Cardiac muscle cell (in vitro differentiated cells and primary cell): ENCODE results near the gene SCARF2. TPM values are rescaled to one million over a fixed set of nuclear protein-coding genes. Genes with fewer than 3 reads are reported as not detected.

Experiments used
- DNase-seq, 2 donors: peaks; one replicate each; pipeline versions ENCODE4 v3.0.0 to v3.0.0-alpha.2; 2010 to 2017; ENCODE audit warnings: low read depth in 1 of 2, low spot score in 1 of 2
- H3K27ac ChIP-seq: fragments of 200-600 bp; sonication (generic); 2 replicates; pipeline ENCODE4 v1.5.1; 2016
- H3K27me3 ChIP-seq: fragments of 200-600 bp; sonication (generic); 2 replicates; pipeline ENCODE4 v1.6.0; 2016; ENCODE audit warnings: control low read depth
- H3K36me3 ChIP-seq: fragments of 200-600 bp; sonication (generic); 2 replicates; pipeline ENCODE4 v1.5.1; 2016; ENCODE audit warnings: control low read depth
- H3K4me1 ChIP-seq: fragments of 200-600 bp; sonication (generic); 2 replicates; pipeline ENCODE4 v1.8.1; 2017; ENCODE audit warnings: low read depth, mild to moderate bottlenecking, mixed run types
- H3K4me3 ChIP-seq: fragments of 200-600 bp; sonication (generic); 2 replicates; pipeline ENCODE4 v1.5.1; 2016; ENCODE audit warnings: mild to moderate bottlenecking
- H3K9me3 ChIP-seq: fragments of 200-600 bp; sonication (generic); 2 replicates; pipeline ENCODE4 v1.5.1; 2017; ENCODE audit warnings: low read depth, mild to moderate bottlenecking, control low read depth
- CTCF ChIP-seq: IDR thresholded peaks from 2 replicates; pipeline ENCODE4 v1.5.1; 2012; ENCODE audit warnings: low read depth, mild to moderate bottlenecking, low read length
- polyA plus RNA-seq: library from polyadenylated mRNA; unstranded; fragments of >200 nt; fragmentation: Nextera tagmentation; extraction: Ambion mirVana; gene quantifications from 2 replicates; pipeline ENCODE4 v1.2.1, GENCODE V29; 2016
- total RNA-seq: library from RNA; depleted of rRNA; stranded (reverse); fragments of >200 nt; gene quantifications from 2 replicates; pipeline ENCODE4 v1.2.3, GENCODE V29; 2016

Gene SCARF2
- total and polyA plus RNA-seq, 2 experiments from 2014 or later: 38.0 to 66.1 TPM

GRCh38 chr22:20398420-20398819 is 39.2 kb downstream of the SCARF2 start:
- no peaks in the 10 kb centered on the region for H3K27me3 ChIP-seq
- no peak overlapping the region for H3K4me3 ChIP-seq
- H3K4me1 ChIP-seq: peaks cover 11% of the 10 kb centered on the region
- DNase-seq: no peak
- no peak for TF ChIP-seq CTCF
- H3K9me3 ChIP-seq: no peaks in the 10 kb centered on the region
- no peaks in the 10 kb centered on the region for H3K36me3 ChIP-seq
- H3K27ac ChIP-seq: no peak overlapping the region

GRCh38 chr22:20397498-20397897 is 40.1 kb downstream of the SCARF2 start:
- Histone ChIP-seq H3K9me3 (no peaks in the 10 kb centered on the region), H3K27me3 (no peaks in the 10 kb centered on the region), H3K4me3 (no peak overlapping the region), H3K27ac (no peak overlapping the region), H3K36me3 (no peaks in the 10 kb centered on the region), H3K4me1 (peaks cover 11% of the 10 kb centered on the region)
- DNase-seq: no peak
- no peak for TF ChIP-seq CTCF

- no peak overlapping the region for H3K27ac ChIP-seq
- no peaks in the 10 kb centered on the region for H3K9me3 ChIP-seq
- H3K27me3 ChIP-seq: no peaks in the 10 kb centered on the region
- no peak overlapping the region for H3K4me3 ChIP-seq
- no peak for TF ChIP-seq CTCF
- peak in 1 of 2 donors; percentile 22 for DNase-seq
- peaks cover 11% of the 10 kb centered on the region for H3K4me1 ChIP-seq
- no peaks in the 10 kb centered on the region for H3K36me3 ChIP-seq
These were observed 41.0 kb downstream of the SCARF2 start for GRCh38 chr22:20396639-20397038.

GRCh38 chr22:20395907-20396287 is 41.7 kb downstream of the SCARF2 start:
- H3K4me3 ChIP-seq: no peak overlapping the region
- TF ChIP-seq CTCF: no peak
- H3K4me1 ChIP-seq: peaks cover 11% of the 10 kb centered on the region
- DNase-seq: no peak
- H3K36me3 ChIP-seq: no peaks in the 10 kb centered on the region
- H3K27me3 ChIP-seq: no peaks in the 10 kb centered on the region
- H3K27ac ChIP-seq: no peak overlapping the region
- H3K9me3 ChIP-seq: no peaks in the 10 kb centered on the region

GRCh38 chr22:20395181-20395906 is 42.3 kb downstream of the SCARF2 start:
- DNase-seq: no peak
- Histone ChIP-seq H3K27ac (no peak overlapping the region), H3K9me3 (no peaks in the 10 kb centered on the region), H3K4me3 (no peak overlapping the region), H3K4me1 (peaks cover 11% of the 10 kb centered on the region), H3K27me3 (no peaks in the 10 kb centered on the region), H3K36me3 (no peaks in the 10 kb centered on the region)
- TF ChIP-seq CTCF: no peak
